ENCODE results near the gene GRK1.

The GRK1 gene

DNA sequence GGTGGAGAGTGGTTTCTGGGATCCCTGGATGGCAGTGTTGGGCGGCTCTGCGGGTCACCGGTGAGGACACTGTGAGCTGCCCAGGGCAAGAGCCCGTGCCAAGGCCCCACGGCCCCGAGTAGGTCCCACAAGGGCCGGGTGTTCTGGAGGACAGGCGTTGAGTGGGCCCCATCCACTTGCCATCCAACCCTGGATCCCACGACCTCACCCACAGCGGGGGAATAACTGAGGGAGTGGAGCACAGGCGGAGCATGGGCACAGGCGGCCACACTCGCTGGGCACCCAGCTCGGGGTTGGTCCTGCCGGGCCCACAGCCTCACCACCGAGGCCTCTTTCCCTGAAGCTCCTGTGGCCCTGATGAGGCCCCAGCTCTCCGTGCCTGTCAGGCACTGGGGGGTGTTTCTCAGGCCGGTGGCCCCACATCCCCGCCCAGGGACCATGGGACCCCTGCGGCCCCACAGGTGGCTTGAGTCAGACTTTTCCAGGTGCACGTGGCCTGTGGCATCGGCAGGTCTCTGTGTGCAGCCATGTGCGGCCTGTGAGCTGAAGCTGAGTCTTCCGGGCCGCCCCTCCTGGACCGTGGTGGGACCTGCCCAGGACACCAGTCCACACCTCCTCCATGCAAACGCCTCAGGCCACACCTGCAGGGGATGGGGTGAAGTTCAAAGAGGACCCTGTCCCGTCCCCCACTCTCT is 108.6 kb downstream of the GRK1 start:
- no peak for DNase-seq (ENCODE audit: low read depth in 2 of 2)

DNA sequence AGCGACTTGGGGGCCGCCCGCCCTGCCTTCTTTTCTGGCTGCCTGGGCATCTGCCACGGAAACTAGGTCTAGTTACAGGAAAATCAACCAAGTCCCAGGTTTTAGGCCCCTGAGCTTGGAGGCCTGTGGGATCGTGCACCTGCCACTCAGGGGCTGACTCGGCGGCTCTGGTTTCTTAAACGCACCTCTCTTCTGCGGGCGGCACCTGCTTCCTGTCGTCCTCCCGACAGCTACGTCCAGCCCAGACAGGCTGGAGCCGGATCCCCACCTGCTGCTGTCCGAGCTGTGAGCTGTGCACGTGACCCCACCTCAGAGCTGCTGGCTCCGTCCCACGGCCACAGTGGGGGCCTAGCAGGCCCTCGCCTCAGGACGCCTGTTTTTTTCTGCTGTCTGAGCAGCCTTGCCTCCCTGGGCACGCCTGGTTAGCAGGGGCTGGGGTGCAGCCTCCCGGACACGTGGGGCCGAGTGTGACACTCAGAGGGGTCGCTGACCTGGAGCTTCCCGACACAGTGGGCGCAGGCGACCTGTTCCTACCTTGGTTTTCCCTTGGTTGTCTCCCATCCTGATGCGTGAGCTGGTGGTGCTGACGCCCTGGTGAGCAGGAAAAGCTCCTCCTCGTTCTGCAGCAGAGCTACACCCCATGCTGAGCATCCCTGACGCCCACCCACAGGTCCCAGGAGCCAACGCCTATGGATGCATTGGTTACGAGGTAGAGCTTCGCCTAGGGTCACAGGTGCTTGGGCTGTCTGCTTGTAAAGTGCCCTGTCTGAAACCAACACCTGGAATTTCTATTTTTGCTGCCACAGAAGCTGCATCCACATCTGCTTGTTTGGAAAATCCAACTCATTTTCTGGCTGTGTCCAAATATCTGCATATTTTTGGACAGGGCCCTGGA is 109.5 kb downstream of the GRK1 start:
- DNase-seq (ENCODE audit: low read depth in 2 of 2): no peak

DNA sequence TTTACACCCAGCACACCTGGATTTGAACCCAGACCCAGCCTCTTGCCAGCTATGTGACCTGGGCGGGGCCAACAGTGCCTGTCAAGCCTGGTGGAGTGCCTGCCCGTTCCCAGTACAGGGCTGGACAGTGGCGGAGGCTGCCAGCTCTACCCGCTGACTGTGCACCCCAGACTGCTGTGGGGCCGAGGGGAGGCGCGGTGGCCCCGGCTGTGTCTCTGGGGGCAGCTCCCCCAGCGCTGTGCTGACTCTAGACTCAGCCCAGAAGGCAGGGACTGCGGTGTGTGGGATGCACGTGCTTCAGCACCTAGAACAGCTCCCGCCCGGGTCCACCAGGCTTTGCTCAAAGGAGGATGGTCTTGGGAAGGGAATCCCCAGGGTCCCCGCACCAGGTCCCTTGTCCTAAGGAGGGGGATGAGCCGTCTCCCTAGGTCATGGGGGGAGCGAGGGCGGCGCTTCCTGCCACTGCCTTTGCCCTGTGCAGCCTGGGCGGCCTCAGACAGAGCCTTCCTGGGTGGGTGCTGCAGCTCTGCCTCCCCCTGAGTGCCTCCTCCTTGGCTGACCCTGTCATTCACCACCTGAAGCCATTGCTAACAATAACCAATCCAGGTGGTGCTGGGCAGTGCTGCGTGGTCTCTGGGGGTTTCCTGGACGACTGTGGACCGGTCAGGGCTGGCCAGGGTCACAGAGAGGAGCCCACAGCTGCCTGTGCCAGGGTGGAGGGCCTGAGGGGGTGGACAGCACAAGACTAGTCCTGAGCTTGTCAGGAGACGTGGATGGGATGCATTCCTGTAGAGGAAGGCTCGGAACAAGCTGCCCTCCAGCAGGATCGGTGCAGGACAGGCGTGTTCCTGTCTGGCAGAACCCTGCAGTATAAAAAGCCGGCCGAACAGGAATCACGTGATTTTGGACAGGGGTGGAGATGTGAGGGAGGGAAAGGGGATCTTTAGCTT is 110.6 kb downstream of the GRK1 start:
- DNase-seq (ENCODE audit: low read depth in 2 of 2): no peak

DNA sequence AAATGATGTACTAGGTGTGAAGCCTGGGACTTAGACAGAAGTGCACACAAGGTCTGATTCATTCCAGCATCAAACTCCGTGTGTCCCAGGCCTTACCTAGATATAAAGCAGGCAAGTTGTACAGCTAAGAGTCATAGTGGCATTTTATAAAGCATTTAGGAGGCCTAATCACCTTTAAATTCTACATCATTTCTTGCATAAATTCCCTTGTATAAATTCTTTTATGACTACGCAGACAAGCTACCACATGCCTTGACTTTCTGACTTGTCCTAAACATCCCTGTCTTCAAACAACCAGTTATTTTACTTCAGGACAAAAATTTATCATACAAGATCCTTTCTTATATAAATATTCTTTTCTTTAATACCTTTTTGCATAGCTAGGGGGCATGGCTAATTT is 114.6 kb downstream of the GRK1 start:
- DNase-seq (ENCODE audit: low read depth in 2 of 2): no peak

DNA sequence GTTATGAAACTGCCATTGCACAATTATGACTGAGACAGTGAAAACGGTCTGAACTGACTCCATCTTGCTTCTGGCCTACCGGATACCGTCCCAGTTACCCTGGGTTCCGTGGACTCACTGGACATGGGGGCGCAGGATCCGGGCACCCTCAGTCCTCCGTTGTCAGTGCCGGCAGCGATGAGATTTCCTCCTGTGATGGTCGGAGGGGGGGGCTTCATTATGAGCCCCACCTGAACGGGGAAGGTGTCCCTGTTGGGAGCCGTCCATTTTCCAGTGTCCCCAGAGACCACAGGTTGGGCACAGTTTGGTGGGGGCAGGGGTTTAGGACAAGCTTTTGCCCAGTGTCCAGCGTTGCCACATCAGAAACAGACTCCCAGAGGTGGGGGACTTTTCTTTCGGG is 115.5 kb downstream of the GRK1 start:
- DNase-seq (ENCODE audit: low read depth in 2 of 2): no peak

DNA sequence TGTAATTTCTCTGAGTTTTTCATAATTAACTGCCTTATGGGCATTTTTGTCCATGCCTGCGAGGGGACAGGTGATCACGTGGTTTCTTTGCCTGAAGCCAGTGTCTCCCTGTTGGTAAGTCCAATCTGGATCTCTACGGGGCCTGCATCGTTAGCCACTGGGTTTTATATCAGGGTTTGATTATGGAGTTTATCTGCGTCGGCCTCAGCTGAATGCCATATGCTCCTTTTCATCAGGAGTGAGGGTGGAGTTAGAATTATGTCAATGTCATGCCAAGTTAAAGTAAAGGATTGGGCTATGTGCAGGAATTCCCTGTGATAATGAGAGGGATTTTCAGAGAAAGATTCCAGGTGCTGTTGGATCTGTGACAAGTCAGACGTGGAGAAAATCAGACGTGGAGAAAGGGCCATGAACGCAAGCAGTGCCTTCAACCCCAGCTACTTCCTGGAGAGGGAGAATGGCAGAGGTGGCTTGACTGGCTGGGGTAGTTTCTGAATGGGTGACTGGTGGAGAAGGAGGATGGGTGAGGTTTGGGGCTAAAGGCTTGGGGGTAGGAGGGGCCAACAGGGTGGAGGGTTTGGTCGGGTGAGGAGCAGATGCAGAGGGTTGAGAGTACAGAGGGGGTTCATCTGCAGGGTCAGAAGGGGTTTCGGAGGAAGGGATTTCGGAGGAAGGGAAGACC is 116.3 kb downstream of the GRK1 start:
- DNase-seq (ENCODE audit: low read depth in 2 of 2): no peak

DNA sequence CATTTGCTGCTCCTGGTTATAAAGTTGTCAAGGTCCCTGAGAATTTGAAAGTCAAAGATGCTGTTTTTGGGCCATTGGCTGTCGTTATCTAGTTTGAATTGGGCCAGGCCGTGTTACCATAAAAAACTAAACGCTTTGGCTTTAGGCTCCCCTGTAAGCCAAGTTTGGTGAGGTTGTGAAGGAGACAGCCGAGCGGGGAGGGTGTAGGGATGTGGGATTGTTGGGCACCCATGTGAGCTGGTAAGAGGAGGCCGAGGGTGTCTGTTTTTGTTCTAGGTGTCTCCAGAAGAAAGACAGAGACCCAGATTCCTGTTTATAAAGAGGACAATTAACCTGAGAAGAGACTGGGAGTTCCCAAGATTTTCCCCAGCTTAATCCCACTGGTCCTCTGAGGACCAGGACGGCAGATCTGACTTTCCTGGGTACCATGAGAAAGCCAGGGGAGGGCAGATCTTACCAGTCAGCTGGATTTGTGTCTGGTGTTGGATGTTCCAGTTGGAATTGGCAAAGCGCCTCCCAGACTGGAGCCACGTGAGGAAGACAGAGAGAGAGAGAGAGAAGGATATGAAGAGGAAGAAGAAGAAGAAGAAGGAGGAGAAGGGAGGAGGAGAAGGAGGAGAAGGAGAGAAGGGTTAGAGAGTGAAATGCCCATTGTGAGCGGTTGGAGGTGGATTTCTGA is 117.1 kb downstream of the GRK1 start:
- no peak for DNase-seq (ENCODE audit: low read depth in 2 of 2)

DNA sequence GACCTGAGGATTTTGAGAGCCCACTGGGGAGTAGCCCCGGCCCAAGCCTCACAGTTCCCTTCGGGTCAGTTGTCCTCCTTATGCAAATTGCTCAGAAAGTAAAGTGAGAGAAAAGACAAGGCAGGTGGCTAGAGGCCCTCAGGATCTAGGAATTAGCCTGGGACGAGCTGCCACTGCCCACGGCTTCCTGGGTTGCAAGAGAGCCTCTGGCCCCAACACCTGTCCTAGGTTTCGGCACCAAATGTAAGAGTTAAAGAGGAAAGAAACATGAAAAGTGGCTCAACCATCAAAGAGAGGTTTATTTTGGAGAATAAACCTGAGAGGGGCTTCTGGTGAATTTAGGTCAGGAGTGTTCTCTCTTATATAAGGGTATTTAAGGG is 117.6 kb downstream of the GRK1 start:
- DNase-seq (ENCODE audit: low read depth in 2 of 2): no peak

DNA sequence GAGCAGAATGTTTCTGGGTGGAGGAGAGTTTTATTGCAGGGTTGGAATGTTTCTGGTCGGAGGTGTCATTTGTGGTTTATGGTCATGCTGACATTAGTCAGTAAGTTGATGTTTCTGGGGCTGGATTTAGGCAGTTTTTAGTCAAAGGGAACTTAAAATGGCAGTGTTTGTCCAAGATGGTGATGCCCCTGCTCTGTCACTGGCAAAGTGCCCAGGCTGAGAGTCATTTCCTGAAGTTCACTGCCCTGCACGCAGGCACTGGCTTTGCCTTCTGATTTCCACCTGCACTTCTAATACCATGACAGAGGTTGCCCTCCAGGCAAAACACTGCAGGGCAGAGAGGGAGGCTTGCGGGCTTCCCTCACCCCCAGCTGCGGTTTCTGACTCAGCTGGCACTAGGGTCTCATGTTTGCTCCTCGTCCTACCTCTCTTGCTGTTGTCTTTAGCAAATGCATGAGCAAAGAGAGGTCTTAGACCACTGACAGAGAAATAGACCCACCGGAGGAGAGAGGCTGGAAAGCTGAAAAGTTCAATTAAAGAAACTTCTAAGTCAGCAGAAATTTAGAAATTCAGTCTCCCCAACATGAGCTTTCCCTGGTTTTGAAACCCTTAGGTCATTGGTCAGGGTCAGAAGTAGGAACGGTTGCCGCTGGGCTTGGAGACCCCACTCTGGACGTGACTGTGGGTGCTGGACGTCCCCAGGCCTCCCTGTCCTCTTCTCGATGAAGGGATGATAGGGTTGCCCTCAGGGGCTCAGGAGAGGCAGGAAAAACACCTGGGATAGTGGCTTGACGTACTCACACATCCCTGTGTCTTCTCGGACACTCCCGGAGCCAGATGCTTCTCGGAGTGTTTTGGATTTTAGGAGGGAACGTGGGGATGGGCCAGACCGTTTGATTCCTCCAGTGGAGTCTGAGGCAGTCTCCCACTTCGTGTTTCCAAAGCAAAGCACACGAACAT is 118.3 kb downstream of the GRK1 start:
- DNase-seq (ENCODE audit: low read depth in 2 of 2): no peak

DNA sequence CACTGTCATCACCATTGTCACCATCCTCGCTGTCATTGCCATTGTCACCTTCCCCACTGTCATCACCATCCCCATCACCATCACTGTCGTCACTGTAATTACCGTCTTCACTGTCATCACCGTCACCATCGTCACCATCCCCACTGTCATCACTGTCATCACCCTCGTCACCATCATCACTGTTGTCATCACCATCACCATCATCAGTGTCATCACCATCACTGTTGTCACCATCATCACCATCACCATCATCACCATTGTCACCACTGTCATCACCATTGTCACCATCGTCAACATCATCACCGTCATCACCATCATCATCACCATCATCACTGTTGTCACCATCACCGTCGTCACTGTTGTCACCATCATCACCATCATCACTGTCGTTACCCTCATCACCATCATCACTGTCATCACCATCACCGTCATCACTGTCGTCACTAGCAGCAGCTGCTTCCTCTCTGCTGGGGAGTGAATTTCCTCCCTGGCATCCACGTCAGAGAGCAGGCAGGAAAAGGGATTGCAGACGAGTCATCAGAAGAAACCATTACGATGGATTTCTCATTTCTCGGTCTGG is 119.3 kb downstream of the GRK1 start:
- DNase-seq (ENCODE audit: low read depth in 2 of 2): no peak
